SK-N-MC (cell line): ENCODE measurements around the gene STRBP.

ENCODE experiments used
- EZH2 ChIP-seq: fragments of 200-600 bp; sonication (generic); IDR thresholded peaks from one replicate; pipeline ENCODE4 v1.6.1; 2017; ENCODE audit warnings: antibody characterized with exemption
- FOXP2 ChIP-seq: optimal IDR thresholded peaks from 2 replicates; pipeline ENCODE3; 2011; ENCODE audit warnings: mild to moderate bottlenecking, moderate library complexity; ENCODE audit not compliant: insufficient read depth; ENCODE audit errors: extremely low read length, control extremely low read depth
- POLR2AphosphoS5 ChIP-seq: IDR thresholded peaks from 2 replicates; pipeline ENCODE4 v1.6.1; 2012; ENCODE audit warnings: mild to moderate bottlenecking, low read depth, low read length, borderline replicate concordance

- TF ChIP-seq EZH2, result no peak
- no peak for TF ChIP-seq POLR2AphosphoS5
- no peak for TF ChIP-seq FOXP2
Observed at GRCh38 chr9:123129423-123129822, 139.0 kb downstream of the STRBP start.
